Measurements from ENCODE around the gene SLC7A7. TPM values are rescaled to one million over a fixed set of nuclear protein-coding genes. Genes with fewer than 3 reads are reported as not detected.

The SLC7A7 gene
- total and polyA plus RNA-seq, 9 of the 15 experiments (the other 6 are each of a cell fraction or from before 2014, with no cell fraction given), result 0.07 to 0.68 (median 0.41) TPM

GRCh38 chr14:22841311-22841710 lies 26.1 kb upstream of the SLC7A7 start:
- Histone ChIP-seq H3K4me2 (ENCODE audit: insufficient read depth, low read length) (no peak overlapping the region), H2AFZ (ENCODE audit: low read depth, low read length) (no peak overlapping the region), H3K9me1 (ENCODE audit: control insufficient read depth, insufficient read depth, low read length) (no peaks in the 10 kb centered on the region), H3K27ac (ENCODE audit: extremely low read depth, low read depth, low read length) (no peak overlapping the region), H3K4me1 (replicated peaks in 1 of 2; ENCODE audit: control insufficient read depth in 2 of 2, insufficient read depth in 2 of 2, low read length in 2 of 2) (peaks cover 0 to 20% of the 10 kb centered on the region in 2 experiments; a peak in 1 of 5 replicates), H3K79me2 (ENCODE audit: control insufficient read depth, insufficient read depth, low read length) (no peaks in the 10 kb centered on the region), H3K4me3 (no peak overlapping the region), H3K9me3 (replicated peaks; ENCODE audit: control insufficient read depth, insufficient read depth, low read depth, low read length) (no peaks in the 10 kb centered on the region), H3K27me3 (ENCODE audit: control insufficient read depth in 2 of 2, insufficient read depth in 2 of 2, low read length in 2 of 2) (no peaks in the 10 kb centered on the region), H3K36me3 (ENCODE audit: control insufficient read depth, insufficient read depth, low read length) (no peaks in the 10 kb centered on the region), H3K9ac (ENCODE audit: insufficient read depth in 1 of 2, low read depth in 2 of 2, low read length in 2 of 2) (no peak overlapping the region), H4K20me1 (replicated peaks; ENCODE audit: control insufficient read depth, insufficient read depth, low read length) (no peaks in the 10 kb centered on the region)
- 66% methylated on average over 9 of the region's 9 CpGs for WGBS (ENCODE audit: insufficient coverage, low coverage, missing lambda C conversion rate)
- no peak for FAIRE-seq
- POLR2A ChIA-PET, result interaction anchor here (0.6 to 1.5 kb wide), 2 partner anchors 11 to 24 kb away, joined by 3 to 4 read pairs; no protein-coding TSS in a partner anchor
- CTCF ChIA-PET (ENCODE audit: low intra/inter-chr PET ratio), result interaction anchor here (1.0 kb wide), 1 partner anchor 11 kb away, joined by 3 read pairs; the partner anchor contains the start of gene MRPL52
- no TSS peak for BruUV-seq (replicated peaks)
- in situ Hi-C loops (cut with MboI) (loop anchor here (10.0 kb wide), 2 partner anchors 187 to 277 kb away; no protein-coding TSS in a partner anchor), intact Hi-C loops (cut with micrococcal nuclease) (no loop called here)
- ATAC-seq, result no peak
- no peak for DNase-seq (ENCODE audit: extremely low read depth in 1 of 4, low spot score in 3 of 4)
- TF ChIP-seq ZNF239 (CRISPR knock-in tag; IDR thresholded peaks at IDR 0.05) (no peak), SMARCA4 (IDR thresholded peaks at IDR 0.05) (no peak)

- FAIRE-seq (no peak), DNase-seq (ENCODE audit: extremely low read depth in 1 of 4, low spot score in 3 of 4) (no peak), ATAC-seq (no peak)
- Histone ChIP-seq H3K36me3 (ENCODE audit: control insufficient read depth, insufficient read depth, low read length) (peaks cover 15% of the 10 kb centered on the region; the same call in 2 of the 3 replicates), H2AFZ (ENCODE audit: low read depth, low read length) (no peak overlapping the region), H3K9me3 (replicated peaks; ENCODE audit: control insufficient read depth, insufficient read depth, low read depth, low read length) (no peaks in the 10 kb centered on the region), H3K9me1 (ENCODE audit: control insufficient read depth, insufficient read depth, low read length) (no peaks in the 10 kb centered on the region), H3K9ac (ENCODE audit: insufficient read depth in 1 of 2, low read depth in 2 of 2, low read length in 2 of 2) (peak overlapping the region in 1 of 2 experiments; percentile 62; a peak in 1 of 4 replicates), H4K20me1 (replicated peaks; ENCODE audit: control insufficient read depth, insufficient read depth, low read length) (no peaks in the 10 kb centered on the region), H3K4me3 (no peak overlapping the region), H3K4me1 (replicated peaks in 1 of 2; ENCODE audit: control insufficient read depth in 2 of 2, insufficient read depth in 2 of 2, low read length in 2 of 2) (peaks cover 0 to 14% of the 10 kb centered on the region in 2 experiments; a peak in 1 of 5 replicates), H3K4me2 (ENCODE audit: insufficient read depth, low read length) (no peak overlapping the region), H3K27me3 (ENCODE audit: control insufficient read depth in 2 of 2, insufficient read depth in 2 of 2, low read length in 2 of 2) (no peaks in the 10 kb centered on the region), H3K79me2 (ENCODE audit: control insufficient read depth, insufficient read depth, low read length) (no peaks in the 10 kb centered on the region), H3K27ac (ENCODE audit: extremely low read depth, low read depth, low read length) (no peak overlapping the region)
- BruUV-seq (replicated peaks), result no TSS peak
- WGBS (ENCODE audit: insufficient coverage, low coverage, missing lambda C conversion rate), result 68% methylated on average over 6 of the region's 6 CpGs
- intact Hi-C loops (cut with micrococcal nuclease) (no loop called here), in situ Hi-C loops (cut with MboI) (no loop called here)
- POLR2A ChIA-PET, result interaction anchor here (0.6 to 1.5 kb wide), 9 partner anchors 9 to 483 kb away, joined by 3 to 10 read pairs (median 3); partner anchors contain the start of genes LRP10 and MRPL52
- no peak for TF ChIP-seq MECOM (CRISPR knock-in tag; IDR thresholded peaks at IDR 0.05)
- no peak for TF ChIP-seq TAL1 (IDR thresholded peaks at IDR 0.05)
- no peak for TF ChIP-seq SRF (CRISPR knock-in tag; IDR thresholded peaks at IDR 0.05)
- TF ChIP-seq HDGF (IDR thresholded peaks at IDR 0.05), result no peak
- no peak for TF ChIP-seq SRSF9 (IDR thresholded peaks at IDR 0.05; ENCODE audit: borderline replicate concordance, low read depth, low read length)
- CTCF ChIA-PET (ENCODE audit: low intra/inter-chr PET ratio), result no interaction called here
Measured at GRCh38 chr14:22839159-22839779, 24.0 kb upstream of the SLC7A7 start.
